ENCODE data around the gene GYS2. TPM values are rescaled to one million over a fixed set of nuclear protein-coding genes. Genes with fewer than 3 reads are reported as not detected.

GYS2 gene
- total RNA-seq, 4 donors from 2014 or later: not detected

- Histone ChIP-seq H3K4me1 (peaks cover 2 to 34% (median 5%) of the 10 kb centered on the region in 3 donors), H3K27me3 (no peaks in the 10 kb centered on the region), H3K9me3 (no peaks in the 10 kb centered on the region), H3K36me3 (no peaks in the 10 kb centered on the region), H3K4me3 (peak overlapping the region; percentile 49 to 64), H3K27ac (peak overlapping the region in 3 of 4 donors; percentile 18 to 77 (median 72))
- 0% methylated on average over 1 of the region's 57 CpGs; no CpG with 5 or more reads in 1 of the 2 donors for WGBS, 2 donors (ENCODE audit: low coverage in 1 of 2)
- peak; percentile 89 for ATAC-seq
- TF ChIP-seq POLR2AphosphoS5 (IDR thresholded peaks at IDR 0.05) (no peak), CTCF (IDR thresholded peaks at IDR 0.05) (peak in 1 of 4 experiments; percentile 44), EP300 (IDR thresholded peaks at IDR 0.05) (no peak), POLR2A (IDR thresholded peaks at IDR 0.05) (peak in 1 of 2 donors; percentile 9)
Measured at GRCh38 chr12:21527451-21528180, 77.0 kb downstream of the GYS2 start.

GRCh38 chr12:21526721-21527345 lies 77.8 kb downstream of the GYS2 start:
- Histone ChIP-seq H3K27me3 (no peaks in the 10 kb centered on the region), H3K4me3 (peak overlapping the region; percentile 49 to 64), H3K9me3 (no peaks in the 10 kb centered on the region), H3K36me3 (no peaks in the 10 kb centered on the region), H3K27ac (peak overlapping the region in 2 of 4 donors; percentile 72 to 77), H3K4me1 (peaks cover 2 to 34% (median 5%) of the 10 kb centered on the region in 3 donors)
- TF ChIP-seq POLR2A (IDR thresholded peaks at IDR 0.05) (no peak), EP300 (IDR thresholded peaks at IDR 0.05) (no peak), CTCF (IDR thresholded peaks at IDR 0.05) (no peak), POLR2AphosphoS5 (IDR thresholded peaks at IDR 0.05) (no peak)
- WGBS, 2 donors (ENCODE audit: low coverage in 1 of 2): 47 to 61% methylated on average over 5 to 11 of the region's 12 CpGs
- ATAC-seq: no peak

GRCh38 chr12:21526053-21526452 lies 78.6 kb downstream of the GYS2 start, which contains the start of gene SPX:
Gene SPX, plus strand, starts transcription at chr12:21526296. Its CDS starts 177 bp downstream, at chr12:21526473.
- 82 to 100% methylated on average over 1 of the region's 1 CpG for WGBS, 2 donors (ENCODE audit: low coverage in 1 of 2)
- Histone ChIP-seq H3K4me1 (peaks cover 2 to 34% (median 5%) of the 10 kb centered on the region in 3 donors), H3K9me3 (no peaks in the 10 kb centered on the region), H3K36me3 (no peaks in the 10 kb centered on the region), H3K27ac (peak within 1 kb of the TSS in 2 of 4 donors; percentile 72 to 77), H3K27me3 (no peaks in the 10 kb centered on the region), H3K4me3 (peak within 1 kb of the TSS; percentile 49 to 64)
- ATAC-seq: no peak
- no peak for TF ChIP-seq POLR2AphosphoS5 (IDR thresholded peaks at IDR 0.05)
- no peak for TF ChIP-seq EP300 (IDR thresholded peaks at IDR 0.05)
- TF ChIP-seq CTCF (IDR thresholded peaks at IDR 0.05): no peak
- no peak for TF ChIP-seq POLR2A (IDR thresholded peaks at IDR 0.05)

GRCh38 chr12:21523148-21523547 lies 81.5 kb downstream of the GYS2 start:
- Histone ChIP-seq H3K36me3 (peaks cover 0 to 7% of the 10 kb centered on the region in 2 donors), H3K4me3 (no peak overlapping the region), H3K27me3 (no peaks in the 10 kb centered on the region), H3K9me3 (no peaks in the 10 kb centered on the region), H3K27ac (no peak overlapping the region), H3K4me1 (peaks cover 0 to 11% (median 0%) of the 10 kb centered on the region in 3 donors)
- no peak for TF ChIP-seq EP300 (IDR thresholded peaks at IDR 0.05)
- no peak for TF ChIP-seq CTCF (IDR thresholded peaks at IDR 0.05)
- no peak for TF ChIP-seq POLR2A (IDR thresholded peaks at IDR 0.05)
- TF ChIP-seq POLR2AphosphoS5 (IDR thresholded peaks at IDR 0.05): no peak
- no peak for ATAC-seq
